Uterus (tissue), 2 donors: Measurements from ENCODE around the gene DAND5.

Experiments
- CTCF ChIP-seq, 4 experiments: fragments of 200-600 bp in 2 of 4; fragments of 450-650 bp in 2 of 4; sonication (generic) in 2 of 4; IDR thresholded peaks; one replicate each; pipeline ENCODE4 v1.5.1; 2016 to 2019; ENCODE audit warnings: antibody characterized with exemption in 4 of 4, mild to moderate bottlenecking in 2 of 4, moderate library complexity in 1 of 4
- POLR2A ChIP-seq, 2 donors: fragments of 450-650 bp; IDR thresholded peaks; one replicate each; pipeline ENCODE4 v1.6.1; 2016; ENCODE audit warnings: antibody characterized with exemption in 2 of 2, mild to moderate bottlenecking in 1 of 2, moderate library complexity in 1 of 2

- TF ChIP-seq CTCF (IDR thresholded peaks at IDR 0.05) (peak in 3 of 4 experiments; percentile 25 to 37 (median 35)), POLR2A (IDR thresholded peaks at IDR 0.05) (no peak)
These were observed 33.0 kb downstream of the DAND5 start for GRCh38 chr19:13002166-13002898.
